HG02571 (cell line): ENCODE measurements around the gene UBASH3A.

Experiments used
- ATAC-seq: cut with Tn5 transposase; IDR thresholded peaks from one replicate; pipeline ENCODE4 v1.9.1; 2021; ENCODE audit warnings: mild to moderate bottlenecking, moderate library complexity; ENCODE audit not compliant: unreplicated experiment

UBASH3A gene

DNA sequence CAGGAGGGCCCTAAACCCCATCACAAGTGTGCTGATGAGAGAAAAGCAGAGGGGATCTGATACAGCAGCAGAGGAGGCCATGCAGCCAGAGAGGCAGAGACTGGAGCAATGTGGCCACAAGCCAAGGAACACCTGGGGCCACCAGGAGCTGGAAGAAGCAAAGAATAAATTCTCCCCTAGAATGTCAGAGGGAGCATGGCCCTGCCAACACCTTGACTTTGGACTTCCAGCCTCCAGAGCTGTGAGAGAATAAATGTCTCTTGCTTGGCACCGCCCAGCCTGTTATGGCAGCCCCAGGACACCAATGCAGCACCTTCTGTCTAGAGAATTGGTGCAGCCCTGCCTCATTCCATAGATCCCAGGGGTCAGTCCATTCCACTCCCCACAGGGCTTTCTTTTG, 25.3 kb downstream of the UBASH3A start:
- no peak for ATAC-seq

GRCh38 chr21:42429856-42430255, 26.2 kb downstream of the UBASH3A start:
- no peak for ATAC-seq

DNA sequence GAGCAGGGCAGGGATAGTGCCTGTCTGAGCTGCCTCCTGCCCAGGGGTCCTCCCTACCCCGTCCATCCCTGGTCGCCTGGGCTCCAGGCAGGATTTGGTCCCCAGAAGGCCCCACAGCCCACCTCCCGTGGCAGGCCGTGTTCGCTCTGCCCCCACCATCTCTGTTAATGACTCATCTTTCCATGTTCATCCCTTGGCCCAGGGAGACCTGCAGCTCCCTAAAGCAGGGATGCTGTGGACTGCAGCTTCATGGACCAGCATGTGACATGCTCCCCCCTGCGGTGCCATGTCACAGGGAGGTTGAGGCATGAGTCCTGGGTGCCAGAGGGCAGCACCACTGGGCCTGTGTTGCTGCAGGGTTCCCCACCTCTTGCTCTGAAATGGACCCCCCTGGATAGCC, 26.8 kb downstream of the UBASH3A start:
- ATAC-seq, result no peak

DNA sequence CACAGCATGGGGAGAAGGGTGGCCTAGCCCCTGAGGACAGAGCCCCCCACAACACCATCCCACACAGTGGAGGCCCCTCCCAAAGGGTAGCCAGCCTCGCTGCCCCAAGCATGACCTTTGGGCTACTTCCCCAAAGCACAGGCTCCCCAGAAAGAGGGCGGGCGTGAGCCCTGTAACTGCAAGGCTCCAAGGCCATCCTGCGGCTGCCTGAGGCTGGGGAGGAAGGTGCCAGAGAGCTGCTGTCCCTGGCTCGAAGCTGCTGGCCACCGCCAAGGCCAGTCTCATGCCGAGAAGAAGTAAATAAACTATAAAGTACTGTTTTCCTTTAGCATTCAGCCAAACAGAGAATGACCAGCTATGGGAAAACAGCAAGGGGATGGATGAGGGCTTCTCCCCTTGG, 27.5 kb downstream of the UBASH3A start:
- ATAC-seq, result no peak

DNA sequence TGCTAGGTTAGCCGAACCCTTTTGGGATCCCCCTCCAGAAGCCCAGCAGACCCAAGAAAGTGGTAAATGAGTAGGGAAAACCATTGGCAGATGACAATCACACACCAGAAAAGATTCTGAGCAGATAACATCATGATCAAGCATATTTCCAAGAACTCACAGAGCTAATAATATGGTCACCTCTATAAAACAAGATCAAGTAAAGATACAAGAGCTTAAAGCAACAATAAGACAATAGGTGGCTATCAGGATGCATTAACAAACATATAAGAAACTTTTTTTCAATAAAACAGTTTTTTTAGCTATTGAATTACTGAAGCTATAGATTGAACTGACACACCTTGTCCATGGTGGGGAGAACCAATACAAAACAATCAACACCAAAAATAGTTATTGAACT, 29.0 kb downstream of the UBASH3A start:
- no peak for ATAC-seq

DNA sequence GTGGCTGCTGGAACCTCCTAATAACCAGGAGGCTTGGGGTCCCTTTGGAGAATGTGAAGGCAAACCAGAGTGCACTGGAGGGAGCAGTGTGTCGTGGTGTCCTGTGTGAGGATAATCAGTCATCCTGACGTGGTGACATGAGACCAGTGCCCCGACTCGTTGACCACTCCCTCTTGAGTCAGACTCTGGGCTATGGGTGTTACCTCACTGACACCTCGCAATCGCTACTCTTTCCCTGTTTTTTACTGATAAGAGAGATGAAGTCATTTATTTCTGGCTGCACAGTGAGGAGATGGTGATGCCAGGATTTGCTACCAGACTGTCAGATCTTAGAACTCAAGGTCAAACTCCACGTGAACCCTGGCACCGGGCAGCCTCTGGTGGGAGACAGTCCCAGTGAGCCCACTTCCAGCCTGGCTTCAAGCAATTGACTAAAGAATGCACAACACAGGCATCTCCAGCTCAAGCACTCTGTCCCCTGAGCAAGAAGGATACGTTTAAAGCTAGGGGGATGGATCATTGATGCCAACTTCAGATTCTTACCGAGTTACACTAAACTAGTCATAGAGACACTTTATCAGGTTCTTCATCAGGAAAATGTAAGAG, 30.3 kb downstream of the UBASH3A start:
- ATAC-seq, result no peak

DNA sequence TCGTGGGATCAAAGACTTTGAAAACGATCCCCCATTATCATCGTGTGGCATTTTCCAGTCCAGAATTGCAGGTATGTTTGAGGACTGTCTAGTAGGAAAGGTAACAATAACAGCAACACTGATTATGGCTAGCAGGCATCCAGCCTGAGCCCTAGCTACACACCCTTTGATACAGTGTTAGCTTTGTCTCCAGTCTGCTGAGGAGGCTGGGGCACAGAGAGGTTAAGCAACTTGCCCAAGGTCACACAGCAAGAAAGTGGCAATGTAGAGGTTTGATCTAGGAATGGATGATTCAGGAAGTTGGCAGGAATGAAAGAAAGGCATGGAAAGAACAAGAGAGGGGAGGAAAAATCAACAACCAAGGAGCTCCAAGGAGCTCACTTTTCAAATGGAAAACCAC, 31.2 kb downstream of the UBASH3A start:
- no peak for ATAC-seq

- ATAC-seq, result no peak
These were observed 31.7 kb downstream of the UBASH3A start for GRCh38 chr21:42435401-42435800.

- no peak for ATAC-seq
These were observed 32.1 kb downstream of the UBASH3A start for GRCh38 chr21:42435833-42436232.

- no peak for ATAC-seq
These were observed 33.2 kb downstream of the UBASH3A start for GRCh38 chr21:42436914-42437313.

DNA sequence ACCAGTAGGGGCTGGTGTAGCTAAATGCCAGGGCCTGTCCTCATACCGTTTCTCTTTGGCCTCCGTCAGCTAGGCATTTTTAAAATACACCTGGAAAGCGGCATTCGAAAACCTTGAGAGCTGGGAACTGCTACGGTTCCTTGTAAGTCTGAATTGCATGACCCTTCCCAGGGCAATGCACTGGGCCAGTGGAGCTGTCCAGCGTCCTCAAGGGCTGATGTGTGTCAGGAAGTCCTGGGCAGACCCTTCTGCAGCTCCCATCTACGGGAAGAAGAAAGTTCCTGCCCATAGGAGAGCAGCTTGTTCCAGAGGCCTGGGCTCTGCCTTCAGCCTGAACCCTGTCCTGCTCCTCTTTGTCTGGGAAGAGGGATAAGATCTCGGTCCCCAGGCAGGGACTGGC, 34.1 kb downstream of the UBASH3A start:
- ATAC-seq, result no peak

GRCh38 chr21:42438316-42439205, 34.9 kb downstream of the UBASH3A start:
- ATAC-seq, result no peak

DNA sequence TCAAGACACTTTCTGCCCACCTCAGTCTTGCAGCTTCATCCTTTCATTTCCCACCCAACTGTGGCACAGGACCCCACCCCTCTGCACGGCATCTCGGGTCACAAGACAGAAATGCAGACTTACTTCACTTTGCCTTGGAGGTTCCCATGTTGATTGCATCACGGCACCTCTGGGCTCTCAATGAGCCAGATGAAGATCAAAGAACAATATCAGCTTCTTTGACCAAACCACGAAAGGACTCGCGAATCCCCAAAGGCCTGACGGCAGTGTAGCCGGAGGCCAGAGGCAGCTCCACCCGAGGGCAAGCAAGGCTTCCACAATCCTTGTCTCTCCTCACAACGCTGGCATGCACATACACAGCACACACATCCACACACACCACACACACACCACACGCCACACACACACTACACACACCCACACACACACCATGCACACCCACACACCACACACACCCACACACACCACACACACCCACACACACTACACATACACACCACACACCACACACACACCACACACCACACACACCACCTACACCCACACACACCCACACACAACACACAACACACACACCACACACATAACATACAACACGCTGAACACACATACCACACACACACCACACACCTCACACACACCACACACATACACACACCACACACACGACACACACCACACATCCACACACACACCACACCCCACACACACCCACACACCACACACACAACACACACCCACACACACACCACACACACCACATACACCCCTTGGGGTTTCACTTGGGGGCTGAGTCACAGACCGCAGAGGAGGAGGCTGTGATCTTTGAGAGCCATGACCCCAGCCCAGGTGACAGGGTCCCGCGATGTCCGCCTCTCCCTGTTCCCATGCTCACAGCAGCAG, 35.8 kb downstream of the UBASH3A start:
- no peak for ATAC-seq

DNA sequence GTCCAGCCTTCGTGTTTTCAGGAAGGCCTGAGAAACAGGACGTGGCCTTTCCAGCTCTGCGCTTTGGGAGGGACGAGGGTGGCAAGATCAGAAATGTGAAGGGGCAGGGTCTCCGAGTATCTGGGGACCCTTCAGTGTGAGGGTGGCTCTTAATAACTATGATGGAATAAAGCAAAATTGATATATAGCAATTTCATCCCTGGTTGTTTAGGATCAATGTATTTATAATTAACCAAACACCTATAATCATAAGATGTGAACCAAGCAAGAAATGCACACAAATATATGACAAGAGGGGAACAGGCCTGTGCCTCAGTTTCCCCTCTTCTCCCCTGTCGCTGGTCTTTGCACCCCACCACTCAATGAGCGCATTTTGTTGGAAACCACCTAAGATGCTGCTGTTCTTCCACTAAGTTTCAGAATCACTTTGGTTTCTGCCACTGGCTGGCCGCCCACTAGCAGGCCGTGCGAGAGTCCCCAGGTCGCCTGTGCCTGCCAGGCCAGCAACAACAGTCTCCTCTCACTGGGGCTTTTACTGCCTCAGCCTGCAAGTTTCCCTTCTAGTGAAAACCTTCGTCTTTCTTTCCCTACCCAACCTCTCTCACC, 36.6 kb downstream of the UBASH3A start:
- ATAC-seq, result peak; percentile 61

- no peak for ATAC-seq
These were observed 38.3 kb downstream of the UBASH3A start for GRCh38 chr21:42441963-42442362.

DNA sequence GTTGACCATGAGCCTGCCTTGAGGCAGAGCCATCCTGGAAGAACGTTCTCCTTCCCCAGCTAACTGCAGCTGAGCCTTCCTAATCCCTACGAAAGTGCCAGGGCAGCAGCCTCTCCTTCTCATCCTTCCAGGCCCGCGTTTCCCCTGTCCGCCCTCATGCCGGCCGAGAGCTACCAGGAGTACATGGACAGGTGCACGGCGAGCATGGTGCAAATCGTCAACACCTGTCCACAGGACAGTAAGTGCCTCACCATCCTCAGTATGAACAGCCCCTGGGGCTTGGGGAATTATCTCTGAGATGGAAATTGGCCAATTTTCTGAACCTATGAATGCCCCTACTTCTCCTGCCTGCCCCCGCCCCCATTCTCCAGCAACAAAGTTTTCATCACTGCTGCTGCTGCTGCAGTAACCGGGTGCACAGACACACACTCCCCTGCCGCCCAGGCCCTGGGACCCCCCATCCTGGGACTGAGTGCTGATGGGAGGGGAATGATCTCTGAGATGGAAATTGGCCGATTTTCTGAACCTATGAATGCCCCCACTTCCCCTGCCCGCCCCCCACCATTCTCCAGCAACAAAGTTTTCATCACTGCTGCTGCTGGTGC, 39.6 kb downstream of the UBASH3A start:
- ATAC-seq, result no peak

DNA sequence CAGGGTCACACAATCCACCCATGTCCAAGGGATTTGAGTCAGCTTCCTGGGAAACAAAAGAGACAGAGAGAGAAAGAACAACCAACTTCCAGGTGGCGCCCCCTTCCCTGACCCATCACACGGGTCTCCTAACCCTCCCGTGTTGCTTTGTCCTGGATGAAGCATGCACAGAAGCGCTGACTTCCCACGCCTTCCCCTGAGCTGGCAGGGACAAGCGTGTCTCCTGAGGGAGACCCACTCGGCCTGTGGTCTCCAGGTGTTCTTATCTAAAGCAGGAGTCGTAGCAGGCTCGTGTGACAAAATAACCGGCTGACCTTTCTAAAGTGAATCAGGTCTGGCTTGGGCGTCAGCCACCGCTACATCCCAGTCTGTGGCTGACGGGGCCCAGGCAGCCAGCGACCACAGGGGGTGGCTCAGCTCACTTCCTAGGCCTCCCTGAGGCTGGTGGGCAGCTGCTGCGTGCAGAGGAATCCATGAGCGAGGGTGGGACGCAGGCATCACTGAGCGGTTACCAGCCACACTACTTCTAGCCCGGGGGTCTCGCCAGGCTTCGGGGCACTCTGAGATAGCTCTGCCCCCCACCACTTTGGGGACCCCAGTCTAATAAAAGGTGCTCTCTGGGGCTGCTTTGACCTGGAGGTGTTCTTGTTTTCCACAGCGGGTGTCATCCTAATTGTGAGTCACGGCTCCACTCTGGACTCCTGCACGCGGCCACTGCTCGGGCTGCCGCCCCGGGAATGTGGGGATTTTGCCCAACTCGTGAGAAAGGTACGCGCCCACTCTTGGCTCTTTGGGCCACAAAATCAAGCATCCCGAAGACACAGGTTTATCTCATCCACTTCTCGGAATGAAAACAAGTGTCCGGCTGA, 40.4 kb downstream of the UBASH3A start:
- ATAC-seq, result no peak

DNA sequence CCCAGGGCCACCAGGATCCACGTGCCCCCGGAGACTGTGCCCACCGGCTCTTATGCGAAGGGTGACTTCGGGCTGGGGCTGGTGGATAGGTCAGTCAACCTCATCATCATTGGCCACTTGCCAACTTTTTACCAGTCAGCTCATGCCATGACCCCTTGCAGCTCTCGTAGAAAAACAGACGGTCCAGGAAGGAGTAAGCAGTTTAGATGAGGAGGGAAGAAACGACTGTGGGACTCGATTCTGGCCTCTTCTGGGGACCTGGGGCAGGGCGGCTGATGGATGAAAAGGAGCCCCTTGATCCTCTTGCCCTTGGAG, 41.0 kb downstream of the UBASH3A start:
- no peak for ATAC-seq

GRCh38 chr21:42445311-42445710, 41.6 kb downstream of the UBASH3A start:
- no peak for ATAC-seq

DNA sequence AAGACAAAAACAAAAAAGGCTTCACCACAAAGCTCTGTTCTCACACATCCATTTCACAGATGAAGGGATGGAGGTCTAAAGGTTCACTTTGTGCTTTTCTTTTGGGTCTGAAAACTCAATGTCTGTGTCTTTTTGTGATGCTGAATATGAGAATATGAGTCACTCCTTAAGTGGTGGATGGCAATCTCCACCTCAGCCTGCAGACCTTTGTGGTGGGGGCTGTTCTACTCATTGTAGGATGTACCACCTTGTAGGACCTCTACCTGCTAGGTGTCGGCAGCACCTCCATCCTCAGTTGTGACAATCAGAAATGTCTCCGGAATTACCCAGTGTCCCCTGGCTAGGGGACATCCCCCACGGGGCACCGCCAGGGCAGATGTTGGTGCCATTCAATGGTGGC, 42.8 kb downstream of the UBASH3A start:
- ATAC-seq, result no peak
